GM21825 (cell line): ENCODE measurements around the gene NFKBIL1.
"Not testable (repeated sequence)": the region's sequence is repeated elsewhere in the genome, so short reads cannot be mapped to it uniquely, and the experiment has no call there.

Experiments used
- ATAC-seq: cut with Tn5 transposase; IDR thresholded peaks from one replicate; pipeline ENCODE4 v1.9.1; 2021; ENCODE audit warnings: mild to moderate bottlenecking, moderate library complexity; ENCODE audit not compliant: unreplicated experiment

The NFKBIL1 gene

GRCh38 chr6:31580438-31580740 lies 33.0 kb downstream of the NFKBIL1 start:
- ATAC-seq: no peak

GRCh38 chr6:31580807-31581433 lies 33.5 kb downstream of the NFKBIL1 start:
- peak; percentile 39 for ATAC-seq

- ATAC-seq: no peak
Measured at GRCh38 chr6:31581434-31582229, 34.2 kb downstream of the NFKBIL1 start.

GRCh38 chr6:31582230-31582643 lies 34.8 kb downstream of the NFKBIL1 start, which contains the start of gene LTB:
LTB (minus strand) TSS chr6:31582424; CDS start chr6:31582417, 7 bp downstream.
- no peak for ATAC-seq

GRCh38 chr6:31585491-31585890 lies 38.1 kb downstream of the NFKBIL1 start:
- no peak for ATAC-seq

GRCh38 chr6:31586008-31586407 lies 38.6 kb downstream of the NFKBIL1 start, which contains the start of gene LST1:
LST1 (plus strand) TSS chr6:31586277; CDS start chr6:31587300, 1,023 bp downstream.
- no peak for ATAC-seq

- no peak for ATAC-seq
Measured at GRCh38 chr6:31586599-31587281, 39.3 kb downstream of the NFKBIL1 start.

- ATAC-seq: no peak
Measured at GRCh38 chr6:31587791-31588777, 40.7 kb downstream of the NFKBIL1 start.

- no peak for ATAC-seq
Measured at GRCh38 chr6:31588871-31589650, 41.7 kb downstream of the NFKBIL1 start.

- ATAC-seq: not testable (repeated sequence)
Measured at GRCh38 chr6:31590691-31591090, 43.3 kb downstream of the NFKBIL1 start.

GRCh38 chr6:31592396-31592771 lies 45.0 kb downstream of the NFKBIL1 start:
- no peak for ATAC-seq

GRCh38 chr6:31597006-31597405 lies 49.6 kb downstream of the NFKBIL1 start:
- no peak for ATAC-seq

GRCh38 chr6:31607317-31607716 lies 59.9 kb downstream of the NFKBIL1 start:
- no peak for ATAC-seq
